Tibial nerve (tissue), 4 donors: ENCODE data around the gene SMLR1.

ENCODE experiments used
- CTCF ChIP-seq, 5 experiments: fragments of 200-600 bp in 3 of 5; fragments of 450-650 bp in 2 of 5; sonication (generic) in 3 of 5; IDR thresholded peaks; one replicate each; pipeline ENCODE4 v1.5.1; 2016 to 2019; ENCODE audit warnings: antibody characterized with exemption in 5 of 5, mild to moderate bottlenecking in 3 of 5, moderate library complexity in 2 of 5
- EP300 ChIP-seq, 2 donors: sonication (generic); formaldehyde crosslinking; IDR thresholded peaks; one replicate each; pipeline ENCODE4 v1.6.1; 2017; ENCODE audit warnings: antibody characterized with exemption in 2 of 2, mild to moderate bottlenecking in 1 of 2
- POLR2A ChIP-seq, 2 donors: fragments of 450-650 bp; IDR thresholded peaks; one replicate each; pipeline ENCODE4 v1.6.1; 2017; ENCODE audit warnings: antibody characterized with exemption in 2 of 2, mild to moderate bottlenecking in 2 of 2, moderate library complexity in 2 of 2

GRCh38 chr6:130787726-130788500 is 39.3 kb upstream of the SMLR1 start:
- TF ChIP-seq POLR2A (IDR thresholded peaks at IDR 0.05) (no peak), EP300 (IDR thresholded peaks at IDR 0.05) (no peak), CTCF (IDR thresholded peaks at IDR 0.05) (no peak)
